HG03521 (cell line): ENCODE measurements around the gene AK8.

Experiments used
- ATAC-seq: cut with Tn5 transposase; IDR thresholded peaks from one replicate; pipeline ENCODE4 v1.9.1; 2021; ENCODE audit warnings: mild to moderate bottlenecking, moderate library complexity; ENCODE audit not compliant: unreplicated experiment

The AK8 gene

DNA sequence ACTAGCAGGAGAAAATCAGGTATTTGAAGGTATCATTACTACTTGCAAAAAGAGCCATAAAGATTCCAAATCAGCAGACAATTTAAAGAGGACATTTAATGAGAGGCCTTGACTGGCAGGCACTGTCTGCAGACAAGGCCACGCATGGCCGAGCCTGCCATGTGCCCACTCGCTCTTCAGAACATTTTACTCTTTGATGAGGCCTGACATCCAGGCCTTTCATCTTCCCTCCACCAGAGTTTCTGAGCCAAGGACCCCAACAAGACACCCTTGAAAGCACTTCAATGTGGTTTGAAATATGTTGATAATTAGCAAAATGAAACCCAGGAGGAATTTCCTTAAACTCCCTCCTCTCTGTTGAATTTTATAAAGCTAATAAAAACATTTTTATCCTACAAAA lies 16.4 kb downstream of the AK8 start:
- no peak for ATAC-seq

DNA sequence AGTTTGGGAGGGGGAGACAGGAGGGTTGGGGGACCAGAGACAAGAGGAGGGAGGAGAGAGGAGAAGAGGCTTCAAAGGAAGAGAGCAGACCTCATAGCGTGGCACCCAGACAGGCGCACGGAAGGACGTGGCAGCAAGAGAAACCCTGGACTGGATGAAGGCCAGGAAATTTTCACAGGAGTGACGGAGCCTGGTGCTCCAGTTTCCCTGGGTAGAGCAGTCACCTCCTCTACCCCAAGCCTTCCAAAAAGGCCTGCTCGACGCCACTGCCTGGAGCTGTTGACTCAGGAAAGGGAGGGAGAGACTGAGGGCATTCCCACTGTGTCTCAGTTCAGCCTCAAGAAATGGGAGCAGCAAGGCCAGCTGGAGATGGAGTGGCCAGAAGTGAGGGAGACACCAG lies 19.3 kb downstream of the AK8 start:
- ATAC-seq, result no peak

DNA sequence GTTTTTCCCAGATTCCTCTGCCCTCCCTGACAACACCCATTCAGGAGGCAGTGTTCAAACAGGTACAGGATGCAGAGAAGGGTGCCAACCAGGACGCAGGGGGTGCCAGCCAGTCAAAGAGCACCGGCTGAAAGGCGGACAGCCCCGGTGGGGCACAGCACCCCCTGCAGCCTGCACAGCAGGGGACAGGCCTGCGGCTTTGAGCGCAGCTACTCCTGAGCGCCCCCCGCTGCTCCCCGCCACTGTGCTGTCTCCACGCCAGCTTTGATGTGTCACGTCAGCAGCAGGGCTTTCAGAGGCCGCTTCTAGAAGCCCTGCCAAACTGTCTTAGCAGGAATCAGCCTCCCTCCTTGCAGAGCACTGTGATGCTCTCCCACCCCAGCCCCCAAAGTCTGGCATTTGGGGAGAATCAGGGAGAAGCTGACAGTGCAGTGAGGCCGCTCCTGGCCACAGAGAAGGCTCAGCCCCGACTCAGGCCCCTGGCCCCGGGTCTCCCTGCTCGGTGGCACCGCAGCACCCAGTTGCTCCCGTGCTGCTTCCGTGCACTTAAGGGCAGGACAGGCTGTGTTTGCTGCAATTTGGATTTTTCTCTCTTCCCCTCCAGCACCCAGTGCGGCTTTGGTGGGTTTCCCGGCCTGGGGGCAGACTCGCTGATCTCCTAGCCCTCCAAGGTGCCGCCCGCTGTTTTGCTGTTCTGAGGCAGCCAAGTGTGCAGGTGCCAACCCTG lies 20.3 kb downstream of the AK8 start:
- no peak for ATAC-seq

DNA sequence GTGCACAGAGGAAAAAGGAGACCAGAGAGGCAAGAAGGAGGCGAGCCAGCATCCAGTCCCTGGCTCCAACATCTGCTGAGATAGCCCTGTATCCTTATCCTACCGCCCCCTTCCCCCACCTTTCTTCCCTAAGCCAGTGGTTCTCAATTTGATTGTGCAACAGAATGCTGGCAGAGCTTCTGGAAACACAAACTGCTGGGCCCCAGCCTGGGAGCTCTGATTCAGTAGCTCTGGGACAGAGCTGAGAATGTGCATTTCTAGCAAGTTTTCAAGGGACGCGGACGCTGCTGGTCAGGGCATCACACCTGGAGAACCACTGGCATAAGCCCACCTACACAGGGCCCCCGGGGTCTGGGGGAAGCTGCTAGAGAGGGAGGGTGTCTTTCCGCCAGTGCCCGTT lies 21.1 kb downstream of the AK8 start:
- ATAC-seq, result no peak

DNA sequence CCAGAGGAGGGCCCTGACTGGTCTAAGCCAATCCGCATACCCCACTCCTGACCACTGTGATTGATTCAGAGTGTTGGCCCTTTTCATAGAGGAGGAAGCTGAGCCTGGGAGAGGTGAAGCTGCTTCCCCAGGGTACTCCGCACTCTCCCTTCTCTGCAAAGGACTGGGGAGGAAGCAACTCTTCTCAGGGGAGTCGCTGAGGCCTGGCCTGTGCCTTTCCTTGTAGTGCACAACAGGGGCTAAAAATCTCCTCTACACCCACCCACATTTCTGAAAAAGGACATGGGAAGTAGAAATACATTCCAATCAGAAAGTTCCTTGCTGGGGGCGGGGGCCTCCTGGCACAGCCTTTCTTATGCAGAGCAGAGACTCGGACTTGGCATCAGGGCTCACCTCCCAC lies 22.2 kb downstream of the AK8 start:
- ATAC-seq, result no peak

DNA sequence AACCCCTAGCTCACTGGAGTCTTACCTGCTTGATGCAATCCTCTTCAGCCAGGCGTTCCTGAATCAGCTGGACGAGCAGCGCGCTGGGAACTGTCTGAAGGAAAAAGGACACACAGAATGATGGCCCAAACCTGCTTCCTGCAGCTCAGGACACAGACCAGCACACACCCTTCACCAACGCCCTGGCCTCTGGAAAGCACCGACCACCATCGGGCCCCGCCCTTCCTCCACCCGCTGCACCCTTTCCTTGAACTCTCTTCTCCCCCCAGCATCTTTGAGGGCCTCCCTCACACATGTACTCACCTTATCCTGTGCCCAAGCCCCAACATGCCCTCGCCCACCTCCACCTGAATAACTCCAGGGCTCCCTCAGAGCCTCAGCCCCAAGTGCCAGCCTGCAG lies 23.3 kb downstream of the AK8 start:
- no peak for ATAC-seq

DNA sequence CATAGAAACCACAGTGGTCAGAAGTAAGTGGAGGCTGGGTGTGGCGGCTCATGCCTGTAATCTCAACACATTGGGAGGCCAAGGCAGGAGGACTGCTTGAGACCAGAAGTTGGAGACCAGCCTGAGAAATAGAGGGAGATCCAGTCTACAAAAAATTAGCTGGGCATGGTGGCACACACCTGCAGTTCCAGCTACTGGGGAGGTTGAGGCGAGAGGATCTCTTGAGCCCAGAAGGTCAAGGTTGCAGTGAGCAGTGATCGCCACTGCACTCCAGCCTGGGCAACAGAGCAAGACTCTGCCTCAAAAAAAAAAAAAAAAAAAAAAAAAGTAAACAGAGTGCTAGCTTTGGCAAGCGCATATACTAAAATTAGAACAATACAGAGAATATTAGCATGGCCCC lies 24.6 kb downstream of the AK8 start:
- no peak for ATAC-seq

DNA sequence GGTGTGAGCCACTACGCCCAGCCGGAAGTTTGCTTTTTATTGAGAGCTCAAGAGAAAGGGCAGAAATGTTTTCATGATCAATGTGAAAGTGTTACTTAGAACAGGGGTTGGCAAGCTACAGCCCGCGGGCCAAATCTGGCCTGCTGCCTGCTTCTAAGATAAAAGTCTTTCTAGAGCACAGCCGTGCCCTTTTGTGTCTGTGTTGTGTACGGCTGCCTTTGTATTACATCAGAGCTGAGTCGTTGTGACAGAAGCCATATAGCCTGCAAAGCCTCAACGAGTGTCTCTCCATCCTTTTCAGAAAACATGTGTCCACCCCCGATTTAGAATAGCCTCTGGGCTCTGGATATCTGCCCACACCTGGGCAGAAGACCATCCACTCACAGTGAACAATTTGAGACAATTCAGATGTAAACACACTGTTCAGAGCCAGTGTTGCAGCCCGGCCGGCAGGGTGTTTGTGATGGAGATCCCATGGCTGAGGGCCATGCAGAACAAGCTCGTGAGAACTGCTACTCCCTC lies 28.8 kb downstream of the AK8 start:
- no peak for ATAC-seq

DNA sequence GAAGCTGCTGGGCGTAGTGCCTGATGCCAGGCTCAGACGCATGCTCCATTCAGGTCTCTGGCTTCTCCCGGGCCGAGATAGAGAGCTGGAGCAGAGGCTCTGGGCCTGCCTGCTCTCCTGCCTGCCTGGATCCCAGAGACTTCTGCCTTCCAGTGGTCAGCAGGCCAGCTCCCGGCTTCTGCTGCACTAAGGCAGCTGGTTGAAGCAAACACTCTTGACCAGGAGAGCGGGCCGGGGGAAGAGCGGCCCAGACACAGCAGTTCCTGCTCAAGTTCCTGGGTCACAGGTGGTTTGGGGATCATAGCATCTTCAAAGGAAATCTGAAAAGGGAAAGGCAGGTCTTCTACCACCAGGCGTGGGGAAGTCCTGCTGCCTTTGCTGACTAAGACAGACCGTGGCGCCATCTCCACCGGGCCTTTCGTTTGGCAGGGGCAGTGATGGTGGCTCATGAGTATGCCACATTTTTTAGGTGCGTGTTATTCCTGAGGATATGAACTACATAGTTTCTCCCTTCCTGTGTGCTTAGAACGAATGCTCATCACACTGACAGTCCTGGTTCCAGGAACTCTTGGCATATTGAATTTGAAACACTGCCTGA lies 31.1 kb downstream of the AK8 start:
- ATAC-seq, result no peak

DNA sequence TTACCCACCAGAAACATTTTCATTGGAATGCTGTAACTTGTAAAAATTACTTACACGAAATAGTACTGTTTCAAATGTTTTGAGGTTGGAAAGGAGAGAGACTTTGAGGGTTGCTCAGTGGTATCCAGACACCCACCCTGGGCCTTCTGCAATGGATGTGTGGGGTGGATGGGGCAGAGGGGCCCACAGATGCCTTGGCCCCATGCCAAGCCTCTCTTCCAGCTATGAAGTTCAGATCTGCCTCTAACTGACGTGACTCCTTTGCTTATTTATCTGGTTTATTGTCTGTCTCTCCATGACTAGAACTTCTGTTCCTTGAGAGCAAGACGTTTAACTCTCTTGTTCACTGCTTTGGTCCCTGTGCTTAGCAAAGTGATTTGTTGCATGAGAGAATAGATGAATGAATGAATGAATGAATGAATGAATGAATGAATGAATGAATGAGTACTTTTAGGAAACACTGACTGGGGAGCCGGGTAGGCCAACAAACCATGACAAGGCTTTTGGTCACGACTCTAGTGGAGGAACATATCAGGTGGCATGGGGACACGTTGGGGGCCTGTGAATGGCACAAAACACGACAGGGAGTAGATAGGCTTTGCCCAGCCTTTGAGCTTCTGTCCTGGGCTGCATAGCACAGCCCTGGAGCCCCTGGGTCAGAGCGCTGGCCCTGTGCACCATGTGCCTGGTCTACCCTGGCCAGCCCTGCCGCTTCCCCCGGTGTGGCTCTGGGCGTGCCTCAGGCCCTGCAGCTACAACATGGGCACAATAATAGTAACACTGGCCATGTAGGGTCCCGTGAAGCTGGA lies 31.8 kb downstream of the AK8 start:
- ATAC-seq, result no peak

DNA sequence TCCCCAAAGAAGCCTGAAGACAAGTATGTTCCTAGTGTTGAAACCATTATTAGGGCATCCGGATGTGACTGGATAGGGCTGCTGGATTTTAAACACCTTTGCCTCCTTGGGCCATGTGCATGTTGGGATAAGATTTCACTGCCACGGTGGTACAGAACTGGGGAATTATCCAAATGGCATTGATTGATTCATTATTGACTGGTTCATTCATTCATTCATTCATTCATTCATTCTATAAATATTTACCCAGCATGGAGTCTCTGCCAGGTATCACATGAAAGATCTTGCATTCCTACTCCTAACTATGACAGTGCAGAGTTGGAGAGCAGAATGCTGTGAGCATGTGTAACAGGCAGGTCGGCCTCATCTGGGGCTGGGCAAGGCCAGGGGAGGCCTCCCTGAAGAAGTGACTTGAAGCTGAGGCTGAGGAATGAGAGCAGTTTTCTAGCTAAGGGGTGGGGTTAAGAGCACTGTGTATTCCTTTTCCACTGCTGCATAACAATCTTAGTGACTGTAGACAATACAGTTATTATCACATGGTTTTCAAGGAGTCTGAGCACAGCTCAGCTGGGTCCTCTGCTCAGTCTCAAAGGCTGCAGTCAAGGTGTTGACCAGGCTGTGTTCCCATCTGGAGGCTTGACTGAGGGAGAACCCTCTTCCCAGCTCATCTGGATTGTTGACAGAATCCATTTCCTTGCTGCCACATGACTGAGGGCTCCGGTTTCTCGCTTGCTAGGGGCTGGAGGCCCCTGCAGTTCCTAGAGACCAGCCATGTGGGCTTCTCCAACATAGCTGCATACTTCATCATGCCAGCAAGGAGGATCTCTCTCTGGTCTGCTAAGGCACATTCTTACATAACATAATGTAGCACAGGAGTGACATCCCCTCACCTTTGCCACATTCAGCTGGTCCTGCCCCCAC lies 35.7 kb downstream of the AK8 start:
- no peak for ATAC-seq

DNA sequence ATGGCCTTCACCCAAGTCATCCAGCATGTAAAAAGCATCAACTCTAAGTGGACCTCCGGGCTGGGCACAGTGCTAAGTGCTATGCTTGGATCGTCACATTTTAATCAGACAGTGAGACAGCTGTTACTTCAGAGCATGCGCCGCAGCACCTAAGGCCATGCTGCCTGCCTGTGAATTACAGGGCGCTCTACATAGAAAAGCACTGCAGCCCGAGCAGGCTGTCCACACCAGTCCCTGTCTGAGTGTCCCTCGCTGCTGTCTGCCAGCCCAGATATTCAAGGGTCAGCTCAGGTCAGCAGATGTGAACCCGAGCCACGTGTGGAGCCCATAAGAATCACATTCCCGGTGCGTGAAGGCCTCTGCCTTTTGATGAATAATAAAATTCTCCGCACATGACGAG lies 37.1 kb downstream of the AK8 start:
- ATAC-seq, result no peak

DNA sequence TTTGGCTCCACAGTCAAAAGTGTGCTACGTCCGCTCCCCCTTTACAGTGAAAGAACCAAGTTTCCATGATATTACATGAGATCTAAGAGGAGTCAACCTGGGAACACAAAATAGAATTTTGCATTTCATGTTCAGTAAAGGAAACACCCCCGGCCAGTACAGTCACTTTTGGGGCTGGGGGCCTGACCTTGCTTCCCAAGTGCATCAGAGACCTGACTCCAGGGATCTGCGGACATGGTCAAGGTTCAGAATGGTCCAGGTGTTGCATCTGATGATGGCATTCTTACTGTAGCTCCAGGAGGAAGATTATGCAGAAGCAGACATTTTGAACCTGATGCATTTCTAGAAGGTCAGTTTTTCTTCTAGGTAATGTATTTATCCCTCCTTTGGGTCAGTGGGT lies 39.8 kb downstream of the AK8 start:
- no peak for ATAC-seq

DNA sequence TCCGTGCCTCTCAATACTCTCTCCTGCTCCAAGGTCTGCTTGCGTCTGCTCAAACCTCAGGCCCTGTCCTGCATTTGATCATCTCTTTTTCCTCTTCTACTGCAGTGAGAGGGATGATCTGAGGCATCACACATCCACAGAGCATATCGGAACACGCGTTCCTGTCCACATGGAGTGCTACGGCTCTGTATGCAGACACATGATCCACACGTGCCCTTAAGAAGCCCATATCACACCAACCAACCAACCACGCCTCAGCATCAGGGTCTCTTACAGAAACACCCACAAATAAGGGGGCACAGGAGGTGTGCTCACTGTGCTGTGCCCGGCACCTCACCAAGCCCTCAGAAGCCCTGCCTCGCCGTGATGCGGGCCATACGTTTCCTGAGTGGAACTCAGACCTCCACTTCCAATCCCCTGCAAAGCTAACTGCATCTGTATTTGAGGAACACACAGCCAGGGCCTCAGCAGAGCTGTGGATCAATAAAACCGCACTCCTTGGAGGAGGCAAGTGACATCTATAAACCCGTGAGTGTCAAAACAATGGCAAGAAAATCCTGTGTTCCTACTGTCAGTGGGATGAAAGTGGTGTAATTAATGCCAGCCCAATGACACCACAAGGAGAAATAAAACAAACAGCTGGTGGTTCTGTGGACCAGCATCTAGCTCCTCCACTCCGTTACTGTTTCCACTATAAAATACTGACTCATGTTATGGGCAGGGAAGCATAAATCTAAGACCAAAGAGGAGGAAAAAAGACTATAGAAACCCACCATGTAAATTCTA lies 40.4 kb downstream of the AK8 start:
- no peak for ATAC-seq

DNA sequence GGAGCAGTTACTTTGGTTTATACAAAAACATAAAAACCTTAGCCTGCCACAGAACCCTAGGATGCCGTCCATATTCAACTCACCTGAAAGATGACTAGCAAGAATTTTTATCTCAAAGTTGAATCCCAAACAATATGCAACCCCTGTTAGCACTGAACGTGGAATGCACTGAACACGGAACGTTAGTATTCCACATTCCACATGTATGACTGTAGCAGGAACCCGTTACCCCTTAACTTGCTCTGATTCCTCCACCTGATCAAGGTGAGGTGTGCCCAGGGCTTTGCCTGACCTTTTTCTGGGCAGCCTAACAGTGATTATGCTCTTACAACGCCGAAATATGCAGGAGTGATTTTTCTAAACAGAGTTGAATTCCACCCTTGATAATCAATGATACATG lies 43.7 kb downstream of the AK8 start:
- no peak for ATAC-seq

DNA sequence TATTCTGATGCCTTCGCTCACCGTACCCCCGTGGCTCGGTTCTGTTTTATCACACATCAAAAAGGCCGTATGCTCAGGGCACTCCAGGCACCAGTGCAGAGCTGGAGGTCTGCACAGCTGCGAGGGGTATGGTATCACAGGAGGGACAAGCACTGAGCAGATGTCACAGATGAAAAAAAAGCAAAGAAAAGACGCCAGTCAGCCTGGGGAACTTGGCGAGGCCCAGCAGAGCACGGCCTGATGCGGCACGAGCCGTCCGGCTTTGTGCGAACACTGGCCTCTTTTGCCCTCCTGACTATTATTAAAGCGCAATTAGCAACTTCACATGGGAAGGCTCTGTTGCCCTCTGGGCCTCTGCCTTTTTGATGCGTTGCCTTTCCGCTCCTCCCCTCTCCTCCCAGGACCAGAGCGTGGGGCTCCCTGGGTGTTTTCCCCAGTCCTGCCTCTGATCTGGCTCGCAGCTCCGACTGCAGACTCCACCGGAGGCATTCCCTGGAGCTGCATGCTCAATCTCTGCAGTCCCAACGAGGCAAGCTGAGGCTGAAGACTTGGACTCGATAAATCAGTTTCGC lies 44.4 kb downstream of the AK8 start:
- ATAC-seq, result no peak

DNA sequence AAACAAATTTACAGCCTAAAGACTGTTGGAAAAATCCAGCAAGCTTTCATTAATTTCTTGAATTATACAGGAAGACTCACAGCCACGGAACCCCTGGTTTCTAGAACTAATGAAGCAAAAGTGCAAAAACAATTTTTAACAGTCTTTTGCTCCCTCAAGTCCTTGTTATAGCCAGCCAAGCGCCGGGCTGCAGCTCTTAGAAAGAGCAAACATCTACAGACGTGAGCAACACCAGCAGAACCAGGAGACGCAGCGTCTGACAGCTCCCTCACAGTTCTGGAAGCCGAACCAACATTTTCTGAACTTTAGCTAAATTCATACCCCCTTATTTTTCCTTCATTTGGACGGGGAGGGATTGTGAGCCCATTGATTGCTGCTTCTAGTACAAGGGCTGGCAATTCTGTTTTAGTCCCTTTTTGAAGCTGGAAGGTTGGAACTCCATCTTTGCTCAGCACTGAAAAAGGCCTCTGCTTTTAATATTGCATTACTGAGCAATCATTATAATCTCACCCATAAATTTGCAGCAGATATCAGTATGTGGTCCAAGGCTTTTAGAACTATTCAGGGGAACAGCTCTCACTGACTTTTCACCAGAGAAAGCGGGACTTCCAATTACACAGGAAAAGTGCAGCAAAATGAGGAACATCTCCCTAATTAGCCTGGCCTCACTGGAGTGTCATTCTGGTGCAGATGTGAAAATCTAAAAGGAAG lies 45.8 kb downstream of the AK8 start:
- ATAC-seq, result no peak

DNA sequence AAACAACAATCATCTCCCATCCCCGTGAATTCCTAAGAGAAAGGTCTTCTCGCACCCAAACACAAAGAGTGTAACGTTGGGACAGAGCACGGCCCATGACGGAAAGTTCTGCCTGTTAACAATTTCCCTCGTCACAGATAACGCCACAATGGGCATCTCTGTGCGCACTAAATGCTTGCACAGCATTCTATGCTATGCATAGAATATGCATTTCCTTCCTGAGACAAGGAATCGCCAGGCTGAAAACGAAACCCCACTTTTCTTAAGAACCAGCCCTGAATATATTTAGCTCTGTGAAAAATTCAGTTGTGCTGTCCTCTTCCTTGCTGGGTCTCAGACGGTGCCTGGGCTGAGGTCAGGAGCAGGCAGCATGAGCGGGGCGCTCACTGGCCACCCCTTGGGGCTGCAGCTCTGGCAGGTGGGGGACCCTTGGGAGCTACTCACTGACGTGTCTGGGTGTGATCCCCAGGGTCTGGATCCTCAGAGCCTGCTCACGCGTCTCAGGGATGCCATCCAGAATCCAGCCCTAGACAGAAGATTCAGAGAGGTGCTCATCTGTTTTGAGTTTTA lies 49.8 kb downstream of the AK8 start:
- ATAC-seq, result no peak

DNA sequence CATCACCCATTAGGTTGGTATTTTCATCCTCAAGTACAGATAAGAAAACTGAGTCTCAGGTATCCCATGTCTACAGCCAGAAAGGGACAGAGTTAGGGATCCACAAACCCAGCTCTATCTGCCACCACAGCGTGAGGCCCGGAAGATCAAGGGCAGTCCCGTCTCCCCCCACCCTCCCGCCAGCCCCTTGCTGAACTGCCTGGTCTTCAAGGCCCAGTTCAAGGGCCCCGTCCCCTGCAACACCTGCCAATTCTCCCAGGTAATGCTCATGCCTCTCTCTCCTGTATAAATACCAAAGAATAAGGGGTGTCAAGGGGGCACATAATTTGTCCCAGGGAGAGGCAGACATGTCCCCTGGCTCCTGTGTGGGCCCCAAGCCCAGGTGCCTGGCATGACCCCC lies 50.7 kb downstream of the AK8 start:
- ATAC-seq, result no peak
